Endometrial microvascular endothelial cells (primary cell): ENCODE measurements around the gene ATP2A1. TPM values are rescaled to one million over a fixed set of nuclear protein-coding genes. Genes with fewer than 3 reads are reported as not detected.
"Not testable (repeated sequence)": the region's sequence is repeated elsewhere in the genome, so short reads cannot be mapped to it uniquely, and the experiment has no call there.

ENCODE experiments used
- in situ Hi-C: cut with HindIII; loops from 2 replicates; pipeline ENCODE4 v1.10.0; 2017; ENCODE audit warnings: low sequenced_read_pairs, low pct_unique_long_range_greater_than_20kb; ENCODE audit errors: inconsistent ontology term
- total RNA-seq: library from RNA; depleted of rRNA; stranded (reverse); fragments of >200 nt; gene quantifications from one replicate; pipeline ENCODE4 v1.2.3, GENCODE V29; 2015; ENCODE audit errors: inconsistent ontology term

The ATP2A1 gene
- total RNA-seq, 1 donor from 2014 or later: 0.28 TPM

- in situ Hi-C loops: no loop called here
Observed at GRCh38 chr16:28876973-28877654, 1.2 kb upstream of the ATP2A1 start.

GRCh38 chr16:28877655-28878000, 660 bp upstream of the ATP2A1 start:
- in situ Hi-C loops: no loop called here

GRCh38 chr16:28879261-28879840, 1.1 kb downstream of the ATP2A1 start:
- in situ Hi-C loops: no loop called here

GRCh38 chr16:28879841-28880588, 1.7 kb downstream of the ATP2A1 start:
- in situ Hi-C loops: no loop called here

- in situ Hi-C loops: no loop called here
Observed at GRCh38 chr16:28880589-28880915, 2.3 kb downstream of the ATP2A1 start.

- in situ Hi-C loops: no loop called here
Observed at GRCh38 chr16:28880955-28881354, 2.7 kb downstream of the ATP2A1 start.

GRCh38 chr16:28881565-28881964, 3.3 kb downstream of the ATP2A1 start:
- in situ Hi-C loops: not testable (repeated sequence)

- in situ Hi-C loops: no loop called here
Observed at GRCh38 chr16:28882551-28883160, 4.4 kb downstream of the ATP2A1 start.

GRCh38 chr16:28883221-28883996, 5.1 kb downstream of the ATP2A1 start:
- in situ Hi-C loops: no loop called here

- in situ Hi-C loops: no loop called here
Observed at GRCh38 chr16:28884045-28884444, 5.8 kb downstream of the ATP2A1 start.

GRCh38 chr16:28886945-28887344, 8.7 kb downstream of the ATP2A1 start:
- in situ Hi-C loops: no loop called here

- in situ Hi-C loops: not testable (repeated sequence)
Observed at GRCh38 chr16:28890355-28890754, 12.1 kb downstream of the ATP2A1 start.

- in situ Hi-C loops: no loop called here
Observed at GRCh38 chr16:28891964-28892890, 13.9 kb downstream of the ATP2A1 start.

GRCh38 chr16:28893291-28893690, 15.0 kb downstream of the ATP2A1 start:
- in situ Hi-C loops: no loop called here

GRCh38 chr16:28895609-28896008, 17.3 kb downstream of the ATP2A1 start:
- in situ Hi-C loops: no loop called here

- in situ Hi-C loops: no loop called here
Observed at GRCh38 chr16:28897826-28898225, 19.5 kb downstream of the ATP2A1 start.

- in situ Hi-C loops: no loop called here
Observed at GRCh38 chr16:28898266-28898665, 20.0 kb downstream of the ATP2A1 start.

- in situ Hi-C loops: no loop called here
Observed at GRCh38 chr16:28898942-28899341, 20.7 kb downstream of the ATP2A1 start.
